ELR (cell line): ENCODE data around the gene RASGEF1B.

Experiments used
- DNase-seq: peaks from one replicate; pipeline ENCODE4 v3.0.0-alpha.2; 2015; ENCODE audit warnings: low read depth

Gene RASGEF1B

GRCh38 chr4:81397635-81398034 lies 74.1 kb downstream of the RASGEF1B start:
- no peak for DNase-seq

- DNase-seq = no peak
These were observed 76.5 kb downstream of the RASGEF1B start for GRCh38 chr4:81395239-81395638.

GRCh38 chr4:81392164-81392563 lies 79.5 kb downstream of the RASGEF1B start:
- no peak for DNase-seq

GRCh38 chr4:81389720-81390119 lies 82.0 kb downstream of the RASGEF1B start:
- DNase-seq = no peak

GRCh38 chr4:81380437-81380836 lies 91.3 kb downstream of the RASGEF1B start:
- no peak for DNase-seq

GRCh38 chr4:81378386-81378785 lies 93.3 kb downstream of the RASGEF1B start:
- DNase-seq = no peak

GRCh38 chr4:81377191-81377590 lies 94.5 kb downstream of the RASGEF1B start:
- no peak for DNase-seq

- DNase-seq = no peak
These were observed 95.0 kb downstream of the RASGEF1B start for GRCh38 chr4:81376720-81377119.
